Activated naive CD4-positive, alpha-beta T cell treated with anti-CD3 and anti-CD28 coated beads, Interleukin-2, amount 10 ng/mL, durations not matched to agents 5 hours and 36 hours (primary cell): ENCODE measurements around the gene TAAR6. TPM values are rescaled to one million over a fixed set of nuclear protein-coding genes. Genes with fewer than 3 reads are reported as not detected.

Experiments used
- total RNA-seq, 2 experiments: library from RNA; stranded (reverse); gene quantifications; one replicate each; pipeline ENCODE4 v1.2.3, GENCODE V29; 2021

Gene TAAR6
- total RNA-seq: not detected

GRCh38 chr6:132570221-132570777 lies at the start of gene TAAR6:
TSS of gene TAAR6 (plus strand) at chr6:132570322. CDS start at chr6:132570322, 0 bp downstream.

GRCh38 chr6:132537977-132538376 lies 32.1 kb upstream of the TAAR6 start, which contains the start of gene TAAR9:
TSS of gene TAAR9 (plus strand) at chr6:132538277. CDS start at chr6:132538290, 13 bp downstream.

GRCh38 chr6:132552372-132552771 lies 17.8 kb upstream of the TAAR6 start, which contains the start of gene TAAR8:
TSS of gene TAAR8 (plus strand) at chr6:132552672. CDS start at chr6:132552693, 21 bp downstream.

GRCh38 chr6:132589454-132589853 lies 19.3 kb downstream of the TAAR6 start, which contains the start of gene TAAR5:
TSS of gene TAAR5 (minus strand) at chr6:132589741. CDS start at chr6:132589686, 55 bp downstream.

Other genes starting within 250 kb of the TAAR6 start
- gene MOXD1, start 168.8 kb upstream of the TAAR6 start, total RNA-seq: not detected
- gene STX7, start 57.2 kb upstream of the TAAR6 start, total RNA-seq: 10 to 100 TPM; 17.9 to 18.8 TPM
- gene TAAR9, start 32.0 kb upstream of the TAAR6 start, total RNA-seq: not detected
- gene TAAR8, start 17.6 kb upstream of the TAAR6 start, total RNA-seq: not detected
- gene TAAR5, start 19.4 kb downstream of the TAAR6 start, total RNA-seq: not detected
- not detected for gene TAAR2, start 54.0 kb downstream of the TAAR6 start, total RNA-seq
- not detected for gene TAAR1, start 88.9 kb downstream of the TAAR6 start, total RNA-seq
- not detected for gene VNN1, start 143.7 kb downstream of the TAAR6 start, total RNA-seq
- gene VNN2, start 187.6 kb downstream of the TAAR6 start, total RNA-seq: 10 to 100 TPM; 11.9 to 12.5 TPM
- gene SLC18B1, start 228.3 kb downstream of the TAAR6 start, total RNA-seq: 1 to 10 TPM; 8.0 to 9.2 TPM
- 1,000 to 10,000 TPM; 1,905 to 1,952 TPM for gene RPS12, start 244.2 kb downstream of the TAAR6 start, total RNA-seq